HEK293 (cell line): Measurements from ENCODE around the gene ZP4.

Experiments
- CTCF ChIA-PET: fragments of 350-600 bp; formaldehyde crosslinking; extraction: SDS; loops from one replicate; lab custom pipeline; 2021; ENCODE audit warnings: antibody characterized with exemption; lab: Yijun Ruan, JAX
- POLR2A ChIA-PET: fragments of 300-600 bp; formaldehyde crosslinking; extraction: SDS; loops from one replicate; lab custom pipeline; 2020; ENCODE audit warnings: antibody characterized with exemption, inconsistent platforms; lab: Yijun Ruan, JAX
- H3K27ac ChIP-seq: fragments of 200-500 bp; sonication (Bioruptor generic); 2 replicates; pipeline ENCODE4 v1.5.1; 2014; ENCODE audit warnings: low read depth, low read length, control low read depth, inconsistent platforms; ENCODE audit errors: extremely low read depth
- H3K36me3 ChIP-seq, 2 experiments: fragments of 200-500 bp in 1 of 2; sonication (Bioruptor generic) in 1 of 2; 1 replicate in 1 of 2; 2 replicates in 1 of 2; pipeline ENCODE4 v1.5.1; 2014 to 2017; ENCODE audit warnings: inconsistent platforms in 2 of 2, low read length in 2 of 2; ENCODE audit not compliant: control insufficient read depth in 2 of 2, insufficient read depth in 1 of 2
- H3K4me1 ChIP-seq: fragments of 200-500 bp; sonication (Bioruptor generic); 2 replicates; pipeline ENCODE4 v1.5.1; 2014; ENCODE audit warnings: mild to moderate bottlenecking, low read length, inconsistent platforms; ENCODE audit not compliant: control insufficient read depth, insufficient read depth
- H3K4me3 ChIP-seq: 2 replicates; pipeline ENCODE4 v1.5.1; 2011; ENCODE audit warnings: low read depth, mild to moderate bottlenecking, control low read depth, low read length, moderate library complexity
- H3K9me3 ChIP-seq: fragments of 200-500 bp; sonication (Bioruptor generic); 2 replicates; pipeline ENCODE4 v1.5.1; 2014; ENCODE audit warnings: low read depth, low read length, inconsistent platforms; ENCODE audit not compliant: control insufficient read depth, insufficient read depth
- FEZF1 ChIP-seq: fragments of 450-650 bp; formaldehyde crosslinking; IDR thresholded peaks from 2 replicates; pipeline ENCODE4 v1.5.1; 2016; ENCODE audit warnings: missing biosample characterization, missing genetic modification characterization
- MYNN ChIP-seq: fragments of 450-650 bp; formaldehyde crosslinking; IDR thresholded peaks from 2 replicates; pipeline ENCODE4 v1.5.1; 2016; ENCODE audit warnings: missing biosample characterization, missing genetic modification characterization, borderline replicate concordance
- SCRT1 ChIP-seq: fragments of 450-650 bp; formaldehyde crosslinking; IDR thresholded peaks from 2 replicates; pipeline ENCODE4 v1.5.1; 2016; ENCODE audit warnings: missing biosample characterization, missing genetic modification characterization, borderline replicate concordance
- ZFHX2 ChIP-seq: fragments of 450-650 bp; formaldehyde crosslinking; conservative IDR thresholded peaks from 2 replicates; pipeline ENCODE4 v1.5.1; 2016; ENCODE audit warnings: missing biosample characterization, missing genetic modification characterization
- ZNF10 ChIP-seq: fragments of 450-650 bp; formaldehyde crosslinking; IDR thresholded peaks from 2 replicates; pipeline ENCODE4 v1.5.1; 2017; ENCODE audit warnings: missing biosample characterization, missing genetic modification characterization
- ZNF248 ChIP-seq: fragments of 450-650 bp; formaldehyde crosslinking; IDR thresholded peaks from 2 replicates; pipeline ENCODE4 v1.5.1; 2017; ENCODE audit warnings: missing biosample characterization, missing genetic modification characterization
- ZNF274 ChIP-seq, 2 experiments: fragments of 200-500 bp in 1 of 2; fragments of 450-650 bp in 1 of 2; sonication (Bioruptor generic) in 1 of 2; formaldehyde crosslinking in 1 of 2; IDR thresholded peaks; 2 replicates each; pipeline versions ENCODE4 v1.5.1 to v1.6.1; 2014 to 2016; ENCODE audit warnings: borderline replicate concordance in 1 of 2, inconsistent platforms in 1 of 2, low read length in 1 of 2, missing biosample characterization in 1 of 2, missing genetic modification characterization in 1 of 2
- ZNF324 ChIP-seq: fragments of 450-650 bp; formaldehyde crosslinking; IDR thresholded peaks from 2 replicates; pipeline ENCODE4 v1.5.1; 2016; ENCODE audit warnings: missing biosample characterization, missing genetic modification characterization
- ZNF510 ChIP-seq: fragments of 450-650 bp; formaldehyde crosslinking; IDR thresholded peaks from 2 replicates; pipeline ENCODE4 v1.5.1; 2018; ENCODE audit warnings: mild to moderate bottlenecking, missing genetic modification characterization, missing biosample characterization; ENCODE audit not compliant: insufficient replicate concordance
- ZNF623 ChIP-seq: fragments of 450-650 bp; formaldehyde crosslinking; IDR thresholded peaks from 2 replicates; pipeline ENCODE4 v1.5.1; 2016; ENCODE audit warnings: missing biosample characterization, missing genetic modification characterization
- ZNF777 ChIP-seq: fragments of 450-650 bp; formaldehyde crosslinking; IDR thresholded peaks from 2 replicates; pipeline ENCODE4 v1.5.1; 2017; ENCODE audit warnings: missing biosample characterization, missing genetic modification characterization, borderline replicate concordance
- ZNF837 ChIP-seq: fragments of 450-650 bp; formaldehyde crosslinking; IDR thresholded peaks from 2 replicates; pipeline ENCODE4 v1.5.1; 2016; ENCODE audit warnings: missing biosample characterization, missing genetic modification characterization
- ZNF843 ChIP-seq: fragments of 450-650 bp; formaldehyde crosslinking; IDR thresholded peaks from 2 replicates; pipeline ENCODE4 v1.5.1; 2016; ENCODE audit warnings: missing biosample characterization, missing genetic modification characterization
- TF ChIP-seq, protein P1 (sequence below): fragments of 450-650 bp; formaldehyde crosslinking; IDR thresholded peaks from 2 replicates; pipeline ENCODE4 v1.5.1; 2016; ENCODE audit warnings: missing biosample characterization, missing genetic modification characterization
- TF ChIP-seq, protein P2 (sequence below): fragments of 450-650 bp; formaldehyde crosslinking; IDR thresholded peaks from 2 replicates; pipeline ENCODE4 v1.5.1; 2017; ENCODE audit warnings: missing biosample characterization, missing genetic modification characterization
- TF ChIP-seq, protein P3 (sequence below): fragments of 450-650 bp; formaldehyde crosslinking; IDR thresholded peaks from 2 replicates; pipeline ENCODE4 v1.5.1; 2016; ENCODE audit warnings: missing biosample characterization, missing genetic modification characterization, borderline replicate concordance
- TF ChIP-seq, protein P4 (sequence below): IDR thresholded peaks from 2 replicates; pipeline ENCODE4 v1.6.1; 2011; ENCODE audit warnings: mild to moderate bottlenecking, low read depth, low read length, borderline replicate concordance
- TF ChIP-seq, protein P5 (sequence below): fragments of 450-650 bp; formaldehyde crosslinking; conservative IDR thresholded peaks from 2 replicates; pipeline ENCODE4 v1.5.1; 2016; ENCODE audit warnings: low read depth, missing biosample characterization, missing genetic modification characterization

Gene ZP4

DNA sequence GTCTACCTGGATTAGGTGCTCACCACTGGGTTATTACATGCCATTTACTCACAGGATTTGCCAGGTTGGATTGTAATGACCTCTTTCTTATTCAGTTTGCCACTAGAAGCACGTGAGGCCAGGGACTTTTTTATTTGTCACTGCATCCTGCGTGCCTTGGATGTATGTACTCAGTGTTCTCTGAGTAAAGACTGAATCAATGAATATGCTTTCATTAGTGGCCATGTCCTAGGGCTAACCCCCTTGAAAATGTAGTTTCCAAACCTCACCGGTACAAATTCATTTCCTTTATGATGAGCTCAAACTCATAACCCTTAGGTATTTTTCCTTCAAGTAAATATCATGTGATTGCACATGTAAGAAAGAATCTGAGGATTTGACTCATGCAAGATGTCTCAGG, 1.3 kb upstream of the ZP4 start (continued):
- TF ChIP-seq, protein P1, sequence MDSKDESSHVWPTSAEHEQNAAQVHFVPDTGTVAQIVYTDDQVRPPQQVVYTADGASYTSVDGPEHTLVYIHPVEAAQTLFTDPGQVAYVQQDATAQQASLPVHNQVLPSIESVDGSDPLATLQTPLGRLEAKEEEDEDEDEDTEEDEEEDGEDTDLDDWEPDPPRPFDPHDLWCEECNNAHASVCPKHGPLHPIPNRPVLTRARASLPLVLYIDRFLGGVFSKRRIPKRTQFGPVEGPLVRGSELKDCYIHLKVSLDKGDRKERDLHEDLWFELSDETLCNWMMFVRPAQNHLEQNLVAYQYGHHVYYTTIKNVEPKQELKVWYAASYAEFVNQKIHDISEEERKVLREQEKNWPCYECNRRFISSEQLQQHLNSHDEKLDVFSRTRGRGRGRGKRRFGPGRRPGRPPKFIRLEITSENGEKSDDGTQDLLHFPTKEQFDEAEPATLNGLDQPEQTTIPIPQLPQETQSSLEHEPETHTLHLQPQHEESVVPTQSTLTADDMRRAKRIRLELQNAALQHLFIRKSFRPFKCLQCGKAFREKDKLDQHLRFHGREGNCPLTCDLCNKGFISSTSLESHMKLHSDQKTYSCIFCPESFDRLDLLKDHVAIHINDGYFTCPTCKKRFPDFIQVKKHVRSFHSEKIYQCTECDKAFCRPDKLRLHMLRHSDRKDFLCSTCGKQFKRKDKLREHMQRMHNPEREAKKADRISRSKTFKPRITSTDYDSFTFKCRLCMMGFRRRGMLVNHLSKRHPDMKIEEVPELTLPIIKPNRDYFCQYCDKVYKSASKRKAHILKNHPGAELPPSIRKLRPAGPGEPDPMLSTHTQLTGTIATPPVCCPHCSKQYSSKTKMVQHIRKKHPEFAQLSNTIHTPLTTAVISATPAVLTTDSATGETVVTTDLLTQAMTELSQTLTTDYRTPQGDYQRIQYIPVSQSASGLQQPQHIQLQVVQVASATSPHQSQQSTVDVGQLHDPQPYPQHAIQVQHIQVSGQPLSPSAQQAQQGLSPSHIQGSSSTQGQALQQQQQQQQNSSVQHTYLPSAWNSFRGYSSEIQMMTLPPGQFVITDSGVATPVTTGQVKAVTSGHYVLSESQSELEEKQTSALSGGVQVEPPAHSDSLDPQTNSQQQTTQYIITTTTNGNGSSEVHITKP (tag by site-specific recombination): no peak
- TF ChIP-seq, protein P2, sequence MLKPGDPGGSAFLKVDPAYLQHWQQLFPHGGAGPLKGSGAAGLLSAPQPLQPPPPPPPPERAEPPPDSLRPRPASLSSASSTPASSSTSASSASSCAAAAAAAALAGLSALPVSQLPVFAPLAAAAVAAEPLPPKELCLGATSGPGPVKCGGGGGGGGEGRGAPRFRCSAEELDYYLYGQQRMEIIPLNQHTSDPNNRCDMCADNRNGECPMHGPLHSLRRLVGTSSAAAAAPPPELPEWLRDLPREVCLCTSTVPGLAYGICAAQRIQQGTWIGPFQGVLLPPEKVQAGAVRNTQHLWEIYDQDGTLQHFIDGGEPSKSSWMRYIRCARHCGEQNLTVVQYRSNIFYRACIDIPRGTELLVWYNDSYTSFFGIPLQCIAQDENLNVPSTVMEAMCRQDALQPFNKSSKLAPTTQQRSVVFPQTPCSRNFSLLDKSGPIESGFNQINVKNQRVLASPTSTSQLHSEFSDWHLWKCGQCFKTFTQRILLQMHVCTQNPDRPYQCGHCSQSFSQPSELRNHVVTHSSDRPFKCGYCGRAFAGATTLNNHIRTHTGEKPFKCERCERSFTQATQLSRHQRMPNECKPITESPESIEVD (tag by site-specific recombination): no peak
- TF ChIP-seq ZNF837 (tag by site-specific recombination): no peak
- TF ChIP-seq, protein P3, sequence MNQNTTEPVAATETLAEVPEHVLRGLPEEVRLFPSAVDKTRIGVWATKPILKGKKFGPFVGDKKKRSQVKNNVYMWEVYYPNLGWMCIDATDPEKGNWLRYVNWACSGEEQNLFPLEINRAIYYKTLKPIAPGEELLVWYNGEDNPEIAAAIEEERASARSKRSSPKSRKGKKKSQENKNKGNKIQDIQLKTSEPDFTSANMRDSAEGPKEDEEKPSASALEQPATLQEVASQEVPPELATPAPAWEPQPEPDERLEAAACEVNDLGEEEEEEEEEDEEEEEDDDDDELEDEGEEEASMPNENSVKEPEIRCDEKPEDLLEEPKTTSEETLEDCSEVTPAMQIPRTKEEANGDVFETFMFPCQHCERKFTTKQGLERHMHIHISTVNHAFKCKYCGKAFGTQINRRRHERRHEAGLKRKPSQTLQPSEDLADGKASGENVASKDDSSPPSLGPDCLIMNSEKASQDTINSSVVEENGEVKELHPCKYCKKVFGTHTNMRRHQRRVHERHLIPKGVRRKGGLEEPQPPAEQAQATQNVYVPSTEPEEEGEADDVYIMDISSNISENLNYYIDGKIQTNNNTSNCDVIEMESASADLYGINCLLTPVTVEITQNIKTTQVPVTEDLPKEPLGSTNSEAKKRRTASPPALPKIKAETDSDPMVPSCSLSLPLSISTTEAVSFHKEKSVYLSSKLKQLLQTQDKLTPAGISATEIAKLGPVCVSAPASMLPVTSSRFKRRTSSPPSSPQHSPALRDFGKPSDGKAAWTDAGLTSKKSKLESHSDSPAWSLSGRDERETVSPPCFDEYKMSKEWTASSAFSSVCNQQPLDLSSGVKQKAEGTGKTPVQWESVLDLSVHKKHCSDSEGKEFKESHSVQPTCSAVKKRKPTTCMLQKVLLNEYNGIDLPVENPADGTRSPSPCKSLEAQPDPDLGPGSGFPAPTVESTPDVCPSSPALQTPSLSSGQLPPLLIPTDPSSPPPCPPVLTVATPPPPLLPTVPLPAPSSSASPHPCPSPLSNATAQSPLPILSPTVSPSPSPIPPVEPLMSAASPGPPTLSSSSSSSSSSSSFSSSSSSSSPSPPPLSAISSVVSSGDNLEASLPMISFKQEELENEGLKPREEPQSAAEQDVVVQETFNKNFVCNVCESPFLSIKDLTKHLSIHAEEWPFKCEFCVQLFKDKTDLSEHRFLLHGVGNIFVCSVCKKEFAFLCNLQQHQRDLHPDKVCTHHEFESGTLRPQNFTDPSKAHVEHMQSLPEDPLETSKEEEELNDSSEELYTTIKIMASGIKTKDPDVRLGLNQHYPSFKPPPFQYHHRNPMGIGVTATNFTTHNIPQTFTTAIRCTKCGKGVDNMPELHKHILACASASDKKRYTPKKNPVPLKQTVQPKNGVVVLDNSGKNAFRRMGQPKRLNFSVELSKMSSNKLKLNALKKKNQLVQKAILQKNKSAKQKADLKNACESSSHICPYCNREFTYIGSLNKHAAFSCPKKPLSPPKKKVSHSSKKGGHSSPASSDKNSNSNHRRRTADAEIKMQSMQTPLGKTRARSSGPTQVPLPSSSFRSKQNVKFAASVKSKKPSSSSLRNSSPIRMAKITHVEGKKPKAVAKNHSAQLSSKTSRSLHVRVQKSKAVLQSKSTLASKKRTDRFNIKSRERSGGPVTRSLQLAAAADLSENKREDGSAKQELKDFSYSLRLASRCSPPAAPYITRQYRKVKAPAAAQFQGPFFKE (tag by site-specific recombination): no peak
- no peak for TF ChIP-seq MYNN (tag by site-specific recombination)

DNA sequence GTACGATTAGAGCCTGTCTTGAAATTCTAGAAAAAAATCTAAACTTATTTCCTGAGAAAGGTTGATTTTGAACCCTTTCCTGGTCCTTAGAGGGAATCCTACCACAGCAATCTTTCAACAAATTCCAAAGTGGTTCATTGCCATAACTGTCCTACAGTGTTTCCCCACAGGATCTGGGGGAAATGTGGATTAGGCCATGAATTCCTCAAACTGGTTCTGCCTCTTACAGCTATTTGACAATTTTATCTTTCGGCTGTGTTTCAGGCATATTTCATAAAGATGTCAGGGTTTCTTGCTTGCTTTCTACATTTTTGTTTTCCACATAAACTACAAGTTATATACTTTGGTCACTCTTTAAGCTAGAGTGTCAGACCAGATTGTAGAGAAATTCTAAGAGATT, 544 bp upstream of the ZP4 start:
- Histone ChIP-seq H3K36me3 (no peaks in the 10 kb centered on the region), H3K4me3 (no peak overlapping the region), H3K9me3 (no peaks in the 10 kb centered on the region), H3K4me1 (no peaks in the 10 kb centered on the region), H3K27ac (no peak overlapping the region)
- ChIA-PET CTCF (interaction anchor here (1.5 kb wide), 2 partner anchors 10 to 13 kb away, joined by 3 to 7 read pairs; no protein-coding TSS in a partner anchor), POLR2A (no interaction called here)
- no peak for TF ChIP-seq ZNF623 (tag by site-specific recombination)
- TF ChIP-seq FEZF1 (tag by site-specific recombination): no peak
- TF ChIP-seq ZNF510 (tag by site-specific recombination): no peak
- no peak for TF ChIP-seq SCRT1 (tag by site-specific recombination)
- TF ChIP-seq ZNF10 (tag by site-specific recombination): no peak
- no peak for TF ChIP-seq ZNF324 (tag by site-specific recombination)
- TF ChIP-seq ZNF274 (IDR thresholded peaks at IDR 0.05; ENCODE audit: low read length): no peak
- no peak for TF ChIP-seq ZNF274 (tag by site-specific recombination; IDR thresholded peaks at IDR 0.05; ENCODE audit: borderline replicate concordance)
- TF ChIP-seq ZNF248: no peak
- no peak for TF ChIP-seq ZFHX2
- TF ChIP-seq ZNF843 (tag by site-specific recombination): no peak
- TF ChIP-seq, protein P4, sequence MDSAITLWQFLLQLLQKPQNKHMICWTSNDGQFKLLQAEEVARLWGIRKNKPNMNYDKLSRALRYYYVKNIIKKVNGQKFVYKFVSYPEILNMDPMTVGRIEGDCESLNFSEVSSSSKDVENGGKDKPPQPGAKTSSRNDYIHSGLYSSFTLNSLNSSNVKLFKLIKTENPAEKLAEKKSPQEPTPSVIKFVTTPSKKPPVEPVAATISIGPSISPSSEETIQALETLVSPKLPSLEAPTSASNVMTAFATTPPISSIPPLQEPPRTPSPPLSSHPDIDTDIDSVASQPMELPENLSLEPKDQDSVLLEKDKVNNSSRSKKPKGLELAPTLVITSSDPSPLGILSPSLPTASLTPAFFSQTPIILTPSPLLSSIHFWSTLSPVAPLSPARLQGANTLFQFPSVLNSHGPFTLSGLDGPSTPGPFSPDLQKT: no peak
- no peak for TF ChIP-seq ZNF777 (tag by site-specific recombination)
- TF ChIP-seq, protein P5, sequence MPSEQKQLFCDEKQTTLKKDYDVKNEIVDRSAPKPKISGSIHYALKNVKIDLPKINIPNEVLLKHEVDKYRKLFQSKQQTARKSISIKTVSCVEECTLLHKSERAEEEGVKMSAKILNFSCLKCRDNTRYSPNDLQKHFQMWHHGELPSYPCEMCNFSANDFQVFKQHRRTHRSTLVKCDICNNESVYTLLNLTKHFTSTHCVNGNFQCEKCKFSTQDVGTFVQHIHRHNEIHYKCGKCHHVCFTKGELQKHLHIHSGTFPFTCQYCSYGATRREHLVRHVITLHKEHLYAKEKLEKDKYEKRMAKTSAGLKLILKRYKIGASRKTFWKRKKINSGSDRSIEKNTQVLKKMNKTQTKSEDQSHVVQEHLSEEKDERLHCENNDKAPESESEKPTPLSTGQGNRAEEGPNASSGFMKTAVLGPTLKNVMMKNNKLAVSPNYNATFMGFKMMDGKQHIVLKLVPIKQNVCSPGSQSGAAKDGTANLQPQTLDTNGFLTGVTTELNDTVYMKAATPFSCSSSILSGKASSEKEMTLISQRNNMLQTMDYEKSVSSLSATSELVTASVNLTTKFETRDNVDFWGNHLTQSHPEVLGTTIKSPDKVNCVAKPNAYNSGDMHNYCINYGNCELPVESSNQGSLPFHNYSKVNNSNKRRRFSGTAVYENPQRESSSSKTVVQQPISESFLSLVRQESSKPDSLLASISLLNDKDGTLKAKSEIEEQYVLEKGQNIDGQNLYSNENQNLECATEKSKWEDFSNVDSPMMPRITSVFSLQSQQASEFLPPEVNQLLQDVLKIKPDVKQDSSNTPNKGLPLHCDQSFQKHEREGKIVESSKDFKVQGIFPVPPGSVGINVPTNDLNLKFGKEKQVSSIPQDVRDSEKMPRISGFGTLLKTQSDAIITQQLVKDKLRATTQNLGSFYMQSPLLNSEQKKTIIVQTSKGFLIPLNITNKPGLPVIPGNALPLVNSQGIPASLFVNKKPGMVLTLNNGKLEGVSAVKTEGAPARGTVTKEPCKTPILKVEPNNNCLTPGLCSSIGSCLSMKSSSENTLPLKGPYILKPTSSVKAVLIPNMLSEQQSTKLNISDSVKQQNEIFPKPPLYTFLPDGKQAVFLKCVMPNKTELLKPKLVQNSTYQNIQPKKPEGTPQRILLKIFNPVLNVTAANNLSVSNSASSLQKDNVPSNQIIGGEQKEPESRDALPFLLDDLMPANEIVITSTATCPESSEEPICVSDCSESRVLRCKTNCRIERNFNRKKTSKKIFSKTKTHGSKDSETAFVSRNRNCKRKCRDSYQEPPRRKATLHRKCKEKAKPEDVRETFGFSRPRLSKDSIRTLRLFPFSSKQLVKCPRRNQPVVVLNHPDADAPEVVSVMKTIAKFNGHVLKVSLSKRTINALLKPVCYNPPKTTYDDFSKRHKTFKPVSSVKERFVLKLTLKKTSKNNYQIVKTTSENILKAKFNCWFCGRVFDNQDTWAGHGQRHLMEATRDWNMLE (tag by site-specific recombination): no peak
